NCI-H1105 (cell line): ENCODE data around the gene PRRC2A.

Source experiments
- DNase-seq: peaks from one replicate; lab custom pipeline; 2025; lab: John Stamatoyannopoulos, UW

PRRC2A gene

DNA sequence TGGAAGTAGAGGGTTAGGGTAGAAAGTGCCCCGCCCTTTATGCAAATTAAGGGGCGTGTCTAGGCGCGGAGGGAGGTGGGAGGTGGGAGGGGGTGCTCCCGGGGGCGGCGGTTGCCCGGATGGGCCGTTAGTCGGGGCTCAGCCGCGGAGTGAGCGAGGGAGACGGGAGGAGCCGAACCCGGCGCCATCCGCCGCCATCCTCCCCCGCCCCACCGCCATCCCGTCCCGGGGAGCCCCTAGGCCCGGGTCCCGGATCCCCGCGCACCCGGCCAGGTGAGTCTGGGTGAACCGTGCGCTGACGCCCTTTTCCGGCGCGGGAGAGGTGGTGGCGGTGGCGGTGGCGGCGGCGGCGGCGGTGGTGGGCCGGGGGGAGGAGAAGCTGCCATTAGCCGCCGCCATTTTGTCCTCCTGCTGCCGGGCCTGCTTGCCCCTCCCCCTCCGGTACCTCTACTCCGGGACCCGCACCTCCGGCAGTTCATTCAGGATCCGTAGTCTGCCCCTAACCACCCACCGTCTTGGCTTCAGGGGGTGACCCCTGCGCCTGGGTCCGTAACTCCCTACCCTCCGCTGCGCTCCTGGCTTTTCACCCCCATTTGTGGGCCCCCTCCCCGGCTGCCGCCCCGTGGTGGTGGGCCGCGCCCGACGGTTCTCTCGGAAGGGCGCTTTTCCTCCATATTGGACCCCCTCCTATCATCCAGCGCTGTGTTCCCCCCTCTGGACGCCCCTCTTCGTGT, at the start of gene PRRC2A:
Gene PRRC2A, plus strand, starts transcription at position 130 of the 734 bp plus-strand sequence. CDS start 2,075 bp downstream, outside the sequence.
- peak; percentile 75 for DNase-seq

DNA sequence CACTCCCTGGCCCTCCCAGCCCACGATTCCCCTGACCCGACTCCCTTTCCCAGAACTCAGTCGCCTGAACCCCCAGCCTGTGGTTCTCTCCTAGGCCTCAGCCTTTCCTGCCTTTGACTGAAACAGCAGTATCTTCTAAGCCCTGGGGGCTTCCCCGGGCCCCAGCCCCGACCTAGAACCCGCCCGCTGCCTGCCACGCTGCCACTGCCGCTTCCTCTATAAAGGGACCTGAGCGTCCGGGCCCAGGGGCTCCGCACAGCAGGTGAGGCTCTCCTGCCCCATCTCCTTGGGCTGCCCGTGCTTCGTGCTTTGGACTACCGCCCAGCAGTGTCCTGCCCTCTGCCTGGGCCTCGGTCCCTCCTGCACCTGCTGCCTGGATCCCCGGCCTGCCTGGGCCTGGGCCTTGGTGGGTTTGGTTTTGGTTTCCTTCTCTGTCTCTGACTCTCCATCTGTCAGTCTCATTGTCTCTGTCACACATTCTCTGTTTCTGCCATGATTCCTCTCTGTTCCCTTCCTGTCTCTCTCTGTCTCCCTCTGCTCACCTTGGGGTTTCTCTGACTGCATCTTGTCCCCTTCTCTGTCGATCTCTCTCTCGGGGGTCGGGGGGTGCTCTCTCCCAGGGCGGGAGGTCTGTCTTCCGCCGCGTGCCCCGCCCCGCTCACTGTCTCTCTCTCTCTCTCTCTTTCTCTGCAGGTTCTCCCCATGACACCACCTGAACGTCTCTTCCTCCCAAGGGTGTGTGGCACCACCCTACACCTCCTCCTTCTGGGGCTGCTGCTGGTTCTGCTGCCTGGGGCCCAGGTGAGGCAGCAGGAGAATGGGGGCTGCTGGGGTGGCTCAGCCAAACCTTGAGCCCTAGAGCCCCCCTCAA, 48.2 kb upstream of the PRRC2A start, which contains the start of gene LTA:
Gene LTA, plus strand, starts transcription at position 249 of the 871 bp plus-strand sequence. Its CDS starts 454 bp downstream, at position 703.
- DNase-seq = no peak

DNA sequence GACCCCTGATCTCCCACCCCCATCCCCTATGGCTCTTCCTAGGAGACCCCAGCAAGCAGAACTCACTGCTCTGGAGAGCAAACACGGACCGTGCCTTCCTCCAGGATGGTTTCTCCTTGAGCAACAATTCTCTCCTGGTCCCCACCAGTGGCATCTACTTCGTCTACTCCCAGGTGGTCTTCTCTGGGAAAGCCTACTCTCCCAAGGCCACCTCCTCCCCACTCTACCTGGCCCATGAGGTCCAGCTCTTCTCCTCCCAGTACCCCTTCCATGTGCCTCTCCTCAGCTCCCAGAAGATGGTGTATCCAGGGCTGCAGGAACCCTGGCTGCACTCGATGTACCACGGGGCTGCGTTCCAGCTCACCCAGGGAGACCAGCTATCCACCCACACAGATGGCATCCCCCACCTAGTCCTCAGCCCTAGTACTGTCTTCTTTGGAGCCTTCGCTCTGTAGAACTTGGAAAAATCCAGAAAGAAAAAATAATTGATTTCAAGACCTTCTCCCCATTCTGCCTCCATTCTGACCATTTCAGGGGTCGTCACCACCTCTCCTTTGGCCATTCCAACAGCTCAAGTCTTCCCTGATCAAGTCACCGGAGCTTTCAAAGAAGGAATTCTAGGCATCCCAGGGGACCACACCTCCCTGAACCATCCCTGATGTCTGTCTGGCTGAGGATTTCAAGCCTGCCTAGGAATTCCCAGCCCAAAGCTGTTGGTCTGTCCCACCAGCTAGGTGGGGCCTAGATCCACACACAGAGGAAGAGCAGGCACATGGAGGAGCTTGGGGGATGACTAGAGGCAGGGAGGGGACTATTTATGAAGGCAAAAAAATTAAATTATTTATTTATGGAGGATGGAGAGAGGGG, 47.0 kb upstream of the PRRC2A start:
- no peak for DNase-seq

DNA sequence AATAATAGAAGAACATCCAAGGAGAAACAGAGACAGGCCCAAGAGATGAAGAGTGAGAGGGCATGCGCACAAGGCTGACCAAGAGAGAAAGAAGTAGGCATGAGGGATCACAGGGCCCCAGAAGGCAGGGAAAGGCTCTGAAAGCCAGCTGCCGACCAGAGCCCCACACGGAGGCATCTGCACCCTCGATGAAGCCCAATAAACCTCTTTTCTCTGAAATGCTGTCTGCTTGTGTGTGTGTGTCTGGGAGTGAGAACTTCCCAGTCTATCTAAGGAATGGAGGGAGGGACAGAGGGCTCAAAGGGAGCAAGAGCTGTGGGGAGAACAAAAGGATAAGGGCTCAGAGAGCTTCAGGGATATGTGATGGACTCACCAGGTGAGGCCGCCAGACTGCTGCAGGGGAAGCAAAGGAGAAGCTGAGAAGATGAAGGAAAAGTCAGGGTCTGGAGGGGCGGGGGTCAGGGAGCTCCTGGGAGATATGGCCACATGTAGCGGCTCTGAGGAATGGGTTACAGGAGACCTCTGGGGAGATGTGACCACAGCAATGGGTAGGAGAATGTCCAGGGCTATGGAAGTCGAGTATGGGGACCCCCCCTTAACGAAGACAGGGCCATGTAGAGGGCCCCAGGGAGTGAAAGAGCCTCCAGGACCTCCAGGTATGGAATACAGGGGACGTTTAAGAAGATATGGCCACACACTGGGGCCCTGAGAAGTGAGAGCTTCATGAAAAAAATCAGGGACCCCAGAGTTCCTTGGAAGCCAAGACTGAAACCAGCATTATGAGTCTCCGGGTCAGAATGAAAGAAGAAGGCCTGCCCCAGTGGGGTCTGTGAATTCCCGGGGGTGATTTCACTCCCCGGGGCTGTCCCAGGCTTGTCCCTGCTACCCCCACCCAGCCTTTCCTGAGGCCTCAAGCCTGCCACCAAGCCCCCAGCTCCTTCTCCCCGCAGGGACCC, 46.1 kb upstream of the PRRC2A start:
- no peak for DNase-seq

DNA sequence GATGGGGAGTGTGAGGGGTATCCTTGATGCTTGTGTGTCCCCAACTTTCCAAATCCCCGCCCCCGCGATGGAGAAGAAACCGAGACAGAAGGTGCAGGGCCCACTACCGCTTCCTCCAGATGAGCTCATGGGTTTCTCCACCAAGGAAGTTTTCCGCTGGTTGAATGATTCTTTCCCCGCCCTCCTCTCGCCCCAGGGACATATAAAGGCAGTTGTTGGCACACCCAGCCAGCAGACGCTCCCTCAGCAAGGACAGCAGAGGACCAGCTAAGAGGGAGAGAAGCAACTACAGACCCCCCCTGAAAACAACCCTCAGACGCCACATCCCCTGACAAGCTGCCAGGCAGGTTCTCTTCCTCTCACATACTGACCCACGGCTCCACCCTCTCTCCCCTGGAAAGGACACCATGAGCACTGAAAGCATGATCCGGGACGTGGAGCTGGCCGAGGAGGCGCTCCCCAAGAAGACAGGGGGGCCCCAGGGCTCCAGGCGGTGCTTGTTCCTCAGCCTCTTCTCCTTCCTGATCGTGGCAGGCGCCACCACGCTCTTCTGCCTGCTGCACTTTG, 45.1 kb upstream of the PRRC2A start, which contains the start of gene TNF:
Gene TNF, plus strand, starts transcription at position 231 of the 567 bp plus-strand sequence. Its CDS starts 177 bp downstream, at position 408.
- DNase-seq = no peak

DNA sequence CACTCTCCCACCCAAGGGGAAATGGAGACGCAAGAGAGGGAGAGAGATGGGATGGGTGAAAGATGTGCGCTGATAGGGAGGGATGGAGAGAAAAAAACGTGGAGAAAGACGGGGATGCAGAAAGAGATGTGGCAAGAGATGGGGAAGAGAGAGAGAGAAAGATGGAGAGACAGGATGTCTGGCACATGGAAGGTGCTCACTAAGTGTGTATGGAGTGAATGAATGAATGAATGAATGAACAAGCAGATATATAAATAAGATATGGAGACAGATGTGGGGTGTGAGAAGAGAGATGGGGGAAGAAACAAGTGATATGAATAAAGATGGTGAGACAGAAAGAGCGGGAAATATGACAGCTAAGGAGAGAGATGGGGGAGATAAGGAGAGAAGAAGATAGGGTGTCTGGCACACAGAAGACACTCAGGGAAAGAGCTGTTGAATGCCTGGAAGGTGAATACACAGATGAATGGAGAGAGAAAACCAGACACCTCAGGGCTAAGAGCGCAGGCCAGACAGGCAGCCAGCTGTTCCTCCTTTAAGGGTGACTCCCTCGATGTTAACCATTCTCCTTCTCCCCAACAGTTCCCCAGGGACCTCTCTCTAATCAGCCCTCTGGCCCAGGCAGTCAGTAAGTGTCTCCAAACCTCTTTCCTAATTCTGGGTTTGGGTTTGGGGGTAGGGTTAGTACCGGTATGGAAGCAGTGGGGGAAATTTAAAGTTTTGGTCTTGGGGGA, 44.4 kb upstream of the PRRC2A start:
- DNase-seq = no peak

DNA sequence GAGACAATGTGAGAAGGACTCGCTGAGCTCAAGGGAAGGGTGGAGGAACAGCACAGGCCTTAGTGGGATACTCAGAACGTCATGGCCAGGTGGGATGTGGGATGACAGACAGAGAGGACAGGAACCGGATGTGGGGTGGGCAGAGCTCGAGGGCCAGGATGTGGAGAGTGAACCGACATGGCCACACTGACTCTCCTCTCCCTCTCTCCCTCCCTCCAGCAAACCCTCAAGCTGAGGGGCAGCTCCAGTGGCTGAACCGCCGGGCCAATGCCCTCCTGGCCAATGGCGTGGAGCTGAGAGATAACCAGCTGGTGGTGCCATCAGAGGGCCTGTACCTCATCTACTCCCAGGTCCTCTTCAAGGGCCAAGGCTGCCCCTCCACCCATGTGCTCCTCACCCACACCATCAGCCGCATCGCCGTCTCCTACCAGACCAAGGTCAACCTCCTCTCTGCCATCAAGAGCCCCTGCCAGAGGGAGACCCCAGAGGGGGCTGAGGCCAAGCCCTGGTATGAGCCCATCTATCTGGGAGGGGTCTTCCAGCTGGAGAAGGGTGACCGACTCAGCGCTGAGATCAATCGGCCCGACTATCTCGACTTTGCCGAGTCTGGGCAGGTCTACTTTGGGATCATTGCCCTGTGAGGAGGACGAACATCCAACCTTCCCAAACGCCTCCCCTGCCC, 43.5 kb upstream of the PRRC2A start:
- DNase-seq = no peak

DNA sequence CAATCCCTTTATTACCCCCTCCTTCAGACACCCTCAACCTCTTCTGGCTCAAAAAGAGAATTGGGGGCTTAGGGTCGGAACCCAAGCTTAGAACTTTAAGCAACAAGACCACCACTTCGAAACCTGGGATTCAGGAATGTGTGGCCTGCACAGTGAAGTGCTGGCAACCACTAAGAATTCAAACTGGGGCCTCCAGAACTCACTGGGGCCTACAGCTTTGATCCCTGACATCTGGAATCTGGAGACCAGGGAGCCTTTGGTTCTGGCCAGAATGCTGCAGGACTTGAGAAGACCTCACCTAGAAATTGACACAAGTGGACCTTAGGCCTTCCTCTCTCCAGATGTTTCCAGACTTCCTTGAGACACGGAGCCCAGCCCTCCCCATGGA, 42.9 kb upstream of the PRRC2A start:
- no peak for DNase-seq

DNA sequence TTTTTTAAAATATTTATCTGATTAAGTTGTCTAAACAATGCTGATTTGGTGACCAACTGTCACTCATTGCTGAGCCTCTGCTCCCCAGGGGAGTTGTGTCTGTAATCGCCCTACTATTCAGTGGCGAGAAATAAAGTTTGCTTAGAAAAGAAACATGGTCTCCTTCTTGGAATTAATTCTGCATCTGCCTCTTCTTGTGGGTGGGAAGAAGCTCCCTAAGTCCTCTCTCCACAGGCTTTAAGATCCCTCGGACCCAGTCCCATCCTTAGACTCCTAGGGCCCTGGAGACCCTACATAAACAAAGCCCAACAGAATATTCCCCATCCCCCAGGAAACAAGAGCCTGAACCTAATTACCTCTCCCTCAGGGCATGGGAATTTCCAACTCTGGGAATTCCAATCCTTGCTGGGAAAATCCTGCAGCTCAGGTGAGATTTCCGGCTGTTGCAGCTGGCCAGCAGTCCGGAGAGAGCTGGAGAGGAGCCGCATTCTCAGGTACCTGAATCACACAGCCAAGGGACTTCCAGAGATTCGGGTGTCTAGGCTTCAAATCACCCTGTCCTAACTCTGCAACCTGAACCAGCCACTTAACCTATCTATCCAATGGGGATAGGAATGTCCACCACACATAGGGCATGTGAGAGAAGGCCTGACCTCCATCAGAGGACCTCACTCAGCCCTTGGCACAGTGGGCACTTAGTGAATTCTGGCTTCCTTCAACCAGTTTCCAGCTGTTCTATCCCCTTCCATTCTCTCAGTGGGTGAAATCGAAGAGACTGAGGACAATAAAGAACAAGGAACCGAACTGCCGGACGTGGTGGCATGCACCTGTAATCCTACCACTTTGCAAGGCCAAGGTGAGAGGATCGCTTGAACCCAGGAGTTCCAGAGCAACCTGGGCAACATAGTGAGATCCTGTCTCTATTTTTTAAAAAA, 42.1 kb upstream of the PRRC2A start:
- no peak for DNase-seq

DNA sequence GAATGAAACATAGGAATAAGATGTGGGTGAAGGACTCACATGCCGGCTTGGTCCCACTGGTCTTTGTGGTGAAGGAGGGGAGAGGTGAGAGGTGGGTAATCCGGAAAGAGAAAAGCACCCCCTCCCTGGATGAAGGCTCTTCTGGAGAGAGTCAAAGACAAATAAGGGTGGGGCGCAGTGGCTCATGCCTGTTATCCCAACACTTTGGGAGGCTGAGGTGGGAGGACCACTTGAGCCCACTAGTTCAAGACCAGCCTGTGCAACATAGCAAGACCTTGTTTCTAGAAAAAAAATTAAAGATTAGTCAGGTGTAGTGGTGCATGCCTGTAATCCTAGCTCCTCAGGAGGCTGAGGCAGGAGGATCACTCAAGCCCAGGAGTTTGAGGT, 41.4 kb upstream of the PRRC2A start:
- no peak for DNase-seq

DNA sequence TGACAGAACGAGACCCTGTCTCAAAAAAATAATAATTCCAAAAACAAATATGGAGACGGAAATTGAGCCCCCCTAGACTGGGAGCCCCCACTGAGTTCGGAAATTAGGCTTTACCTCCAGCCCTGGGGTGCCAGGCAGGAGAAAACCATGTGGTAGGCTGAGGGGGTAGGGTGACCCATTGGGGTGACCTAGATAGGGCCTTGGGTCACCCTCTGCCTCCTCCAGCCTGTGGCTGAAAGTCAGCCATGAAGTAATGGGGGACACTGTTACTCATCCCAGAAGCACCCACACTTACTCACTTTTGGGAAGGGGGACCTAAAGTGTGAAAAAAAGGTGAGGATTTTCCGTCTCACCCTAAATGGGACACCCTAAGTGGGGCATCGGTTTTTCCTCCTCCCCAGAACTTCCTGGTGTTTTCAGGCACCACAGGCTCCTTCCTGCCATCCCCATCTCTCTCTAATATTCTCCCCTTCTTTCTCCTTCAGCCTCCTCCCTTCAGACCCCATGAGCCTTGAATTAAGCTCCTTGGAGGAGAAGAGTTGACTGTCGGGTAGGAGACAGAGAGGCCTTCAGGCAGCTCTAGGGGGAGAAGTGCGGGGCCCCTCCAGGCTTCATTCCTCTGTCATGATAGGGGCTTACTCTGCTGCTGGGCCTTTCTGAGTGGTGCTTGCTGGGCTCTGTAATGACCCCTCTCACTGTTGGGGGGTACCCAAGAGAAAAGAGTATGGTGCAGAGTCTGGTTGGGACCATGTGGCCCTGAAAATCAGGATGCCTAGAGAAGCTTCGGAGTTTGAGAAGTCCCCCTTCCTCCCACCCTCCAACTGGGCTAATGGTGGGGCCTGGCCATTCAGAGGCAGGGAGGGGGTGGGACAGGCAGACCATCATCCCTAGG, 40.7 kb upstream of the PRRC2A start:
- DNase-seq = no peak

DNA sequence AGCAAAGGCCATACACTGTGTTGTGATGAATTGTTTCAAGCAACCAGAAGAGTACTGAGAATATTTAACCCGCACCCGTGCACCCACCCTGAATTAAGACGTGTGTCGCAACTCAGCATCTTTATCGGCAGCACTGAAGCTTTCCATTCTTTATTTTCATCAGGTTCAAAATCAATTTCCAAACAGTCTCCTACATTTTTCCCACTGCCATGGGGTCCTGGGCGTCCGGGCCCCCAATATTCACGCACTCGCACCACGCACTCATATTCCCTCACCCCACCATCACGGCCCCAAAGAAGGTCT, 40.1 kb upstream of the PRRC2A start:
- no peak for DNase-seq

DNA sequence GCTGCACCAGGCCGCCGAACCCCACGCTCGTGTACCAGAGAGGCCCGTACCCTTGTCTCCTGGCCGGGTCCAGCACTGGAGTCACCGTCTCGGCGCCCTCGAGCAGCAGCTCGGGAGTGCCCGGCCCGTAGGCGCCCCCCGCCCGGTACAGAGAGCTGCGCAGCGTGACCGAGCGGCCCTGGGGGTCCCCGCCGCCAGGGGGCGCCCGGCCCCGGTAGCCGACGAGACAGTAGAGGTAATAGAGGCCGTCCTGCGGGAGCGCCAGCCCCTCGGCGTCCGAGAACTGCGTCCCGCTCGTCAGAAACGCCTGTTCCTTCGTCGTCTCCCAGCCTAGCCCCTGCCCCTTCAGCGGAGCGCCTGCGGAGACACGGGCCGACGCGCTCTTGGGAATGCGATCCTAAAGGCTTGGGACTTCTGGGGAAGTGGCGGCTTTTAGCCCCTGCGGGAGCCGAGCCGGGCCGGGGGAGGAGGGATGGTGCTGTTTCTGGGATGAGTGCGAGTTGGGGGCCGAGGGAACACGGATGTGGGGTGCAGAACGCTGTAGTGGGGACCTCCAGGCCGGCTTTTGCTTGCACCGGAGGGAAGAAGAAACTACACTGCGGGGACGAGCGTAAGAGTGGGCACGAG, 39.6 kb upstream of the PRRC2A start:
- peak; percentile 73 for DNase-seq

DNA sequence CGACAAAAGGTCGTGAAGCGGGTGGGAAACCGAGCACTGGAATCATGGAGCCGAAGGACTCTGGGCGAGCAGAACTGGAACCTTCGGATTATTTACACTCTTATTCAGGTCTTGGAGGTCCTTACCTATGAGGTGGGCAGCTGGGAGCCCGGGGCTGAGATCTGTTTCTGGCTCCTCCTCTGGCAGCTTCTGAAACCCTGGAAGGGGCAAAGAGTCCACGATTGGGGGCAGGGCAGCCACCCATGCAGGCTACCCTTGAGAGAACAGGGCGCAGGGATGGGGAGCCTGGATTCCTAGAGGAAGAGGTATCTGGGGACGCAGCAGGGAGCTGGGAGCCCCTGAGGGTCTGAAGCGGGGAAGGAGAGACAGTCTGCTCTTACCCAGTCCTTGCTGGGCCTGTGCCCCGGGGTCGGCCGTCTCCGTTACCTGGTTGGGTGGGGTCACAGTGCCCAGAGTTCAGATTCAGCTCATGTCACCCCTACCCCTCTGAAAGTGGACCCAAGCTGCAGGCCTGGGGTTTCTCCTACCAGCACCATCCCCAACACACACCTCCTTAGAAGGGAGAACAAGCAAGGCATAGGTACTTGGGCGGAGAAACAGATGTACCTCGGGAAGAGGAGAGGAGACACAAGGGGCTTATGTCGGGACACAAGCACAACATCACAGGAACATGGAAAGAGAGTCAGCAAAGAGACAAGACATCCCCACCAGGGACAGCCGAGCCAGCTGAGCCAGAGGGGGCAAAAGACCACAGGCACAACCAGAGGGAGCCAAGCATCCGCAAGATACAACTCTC, 38.9 kb upstream of the PRRC2A start:
- DNase-seq = no peak

DNA sequence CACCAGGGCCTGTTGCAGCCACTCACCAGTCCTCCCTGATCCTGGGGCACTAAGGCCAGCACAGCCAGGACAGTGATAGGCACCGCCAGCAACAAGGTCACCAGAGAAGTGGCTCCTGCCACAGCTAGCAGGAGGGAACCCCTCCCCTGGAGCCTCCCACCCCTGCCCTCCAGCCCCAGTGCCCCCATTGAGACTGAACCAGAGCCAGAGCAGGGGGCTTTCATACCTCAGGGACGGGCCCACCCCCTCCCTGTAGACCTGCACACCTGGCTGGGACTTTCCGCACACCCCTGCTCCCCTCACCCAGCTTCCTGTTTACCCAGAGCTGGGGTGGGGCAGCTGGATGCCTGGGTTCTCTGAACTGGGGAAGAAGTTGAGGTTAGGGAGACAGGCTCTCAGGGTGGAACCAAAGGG, 38.3 kb upstream of the PRRC2A start, which contains the start of gene LTB:
Gene LTB, minus strand, starts transcription at position 195 of the 414 bp plus-strand sequence. Its CDS starts 7 bp downstream, at position 188.
- no peak for DNase-seq

DNA sequence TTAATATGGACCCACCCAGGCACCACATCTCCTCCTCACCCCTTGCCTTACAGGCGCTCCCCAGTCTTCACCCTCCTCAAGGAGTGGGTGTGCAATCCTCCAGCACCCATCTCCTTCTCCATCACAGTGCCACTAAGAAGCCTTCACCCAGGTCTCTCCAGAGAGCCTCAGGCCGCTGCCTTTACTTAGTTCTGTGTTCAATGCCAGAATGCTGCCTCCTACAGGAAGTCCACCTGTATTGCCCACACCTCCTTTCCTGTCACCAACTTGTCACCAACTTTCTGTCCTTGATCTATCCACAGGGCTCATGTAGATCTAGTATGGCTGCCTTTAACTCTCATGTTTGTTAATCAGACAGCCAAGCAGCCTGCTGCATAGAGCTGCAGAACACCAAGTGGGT, 35.0 kb upstream of the PRRC2A start:
- DNase-seq = no peak
